ENCODE measurements around the gene TUBGCP3. TPM values are rescaled to one million over a fixed set of nuclear protein-coding genes. Genes with fewer than 3 reads are reported as not detected.
"Not testable (repeated sequence)": the region's sequence is repeated elsewhere in the genome, so short reads cannot be mapped to it uniquely, and the experiment has no call there.

Gene TUBGCP3
- 10 to 100 TPM; 16.8 to 21.9 (median 19.3) TPM for total RNA-seq
- polyA plus RNA-seq, result 9.4 TPM
- long read RNA-seq, donor 1, transcript TUBGCP3-201 (22 exons, 3,899 nt), result major isoform, 22 of 36 reads
- long read RNA-seq, donor 1, partial matches to known transcripts, result 10 of 36 reads
- long read RNA-seq, donor 1, other reads (novel, unspliced or antisense), result 3 of 36 reads
- long read RNA-seq, donor 2, transcript TUBGCP3-201 (22 exons, 3,899 nt), result major isoform, 11 of 15 reads
- long read RNA-seq, donor 2, partial matches to known transcripts, result 1 of 15 reads
- long read RNA-seq, donor 2, other reads (novel, unspliced or antisense), result 1 of 15 reads
- long read RNA-seq, donor 3, transcript TUBGCP3-201 (22 exons, 3,899 nt), result major isoform, 54 of 87 reads
- long read RNA-seq, donor 3, partial matches to known transcripts, result 11 of 87 reads
- long read RNA-seq, donor 3, other reads (novel, unspliced or antisense), result 22 of 87 reads
- long read RNA-seq, donor 4, partial matches to known transcripts, result 0 of 5 reads
- long read RNA-seq, donor 4, other reads (novel, unspliced or antisense), result 1 of 5 reads

- no peaks in the 10 kb centered on the region for H3K4me1 ChIP-seq (ENCODE audit: control insufficient read depth, insufficient read depth, low read length)
- H3K27me3 ChIP-seq (ENCODE audit: control insufficient read depth, insufficient read depth), result no peaks in the 10 kb centered on the region
- peak within 1 kb of the TSS; percentile 89 for H3K4me3 ChIP-seq (ENCODE audit: low read length)
- under 1% methylated on average over 77 of the region's 77 CpGs for WGBS
- ATAC-seq, result peak; percentile 97
- H3K27ac ChIP-seq (ENCODE audit: low read length), result peak within 1 kb of the TSS; percentile 97
- peak; percentile 88 to 95 (median 95) for DNase-seq
- intact Hi-C loops (cut with DNase I), result no loop called here
- H3K9me3 ChIP-seq (ENCODE audit: control insufficient read depth, low read length), result no peaks in the 10 kb centered on the region
These were observed at the start of gene TUBGCP3 for GRCh38 chr13:112587764-112588489. Gene TUBGCP3 (minus strand): TSS chr13:112588153. CDS start chr13:112587980, 173 bp downstream.

- Histone ChIP-seq H3K4me3 (ENCODE audit: low read length) (no peak overlapping the region), H3K4me1 (ENCODE audit: control insufficient read depth, insufficient read depth, low read length) (no peaks in the 10 kb centered on the region), H3K27me3 (ENCODE audit: control insufficient read depth, insufficient read depth) (no peaks in the 10 kb centered on the region), H3K27ac (ENCODE audit: low read length) (no peak overlapping the region), H3K9me3 (ENCODE audit: control insufficient read depth, low read length) (no peaks in the 10 kb centered on the region)
- intact Hi-C loops (cut with DNase I), result no loop called here
- DNase-seq (no peak), ATAC-seq (no peak)
- 84% methylated on average over 27 of the region's 27 CpGs for WGBS
These were observed 49.3 kb upstream of the TUBGCP3 start for GRCh38 chr13:112637017-112637801.

GRCh38 chr13:112636401-112636975, 48.5 kb upstream of the TUBGCP3 start:
- no peak overlapping the region for H3K4me3 ChIP-seq (ENCODE audit: low read length)

GRCh38 chr13:112635323-112635722, 47.4 kb upstream of the TUBGCP3 start:
- Histone ChIP-seq H3K4me3 (ENCODE audit: low read length) (no peak overlapping the region), H3K27ac (ENCODE audit: low read length) (no peak overlapping the region), H3K4me1 (ENCODE audit: control insufficient read depth, insufficient read depth, low read length) (no peaks in the 10 kb centered on the region), H3K27me3 (ENCODE audit: control insufficient read depth, insufficient read depth) (no peaks in the 10 kb centered on the region), H3K9me3 (ENCODE audit: control insufficient read depth, low read length) (no peaks in the 10 kb centered on the region)
- 47% methylated on average over 6 of the region's 6 CpGs for WGBS
- ATAC-seq (no peak), DNase-seq (no peak)
- intact Hi-C loops (cut with DNase I), result no loop called here

More at GRCh38 chr13:112636401-112636975, 48.5 kb upstream of the TUBGCP3 start:
- intact Hi-C loops (cut with DNase I), result no loop called here
- no peaks in the 10 kb centered on the region for H3K9me3 ChIP-seq (ENCODE audit: control insufficient read depth, low read length)
- H3K4me1 ChIP-seq (ENCODE audit: control insufficient read depth, insufficient read depth, low read length), result no peaks in the 10 kb centered on the region
- 87% methylated on average over 19 of the region's 19 CpGs for WGBS
- no peak for DNase-seq
- no peak overlapping the region for H3K27ac ChIP-seq (ENCODE audit: low read length)
- no peak for ATAC-seq
- H3K27me3 ChIP-seq (ENCODE audit: control insufficient read depth, insufficient read depth), result no peaks in the 10 kb centered on the region

- Histone ChIP-seq H3K27ac (ENCODE audit: low read length) (no peak overlapping the region), H3K4me3 (ENCODE audit: low read length) (no peak overlapping the region), H3K9me3 (ENCODE audit: control insufficient read depth, low read length) (no peaks in the 10 kb centered on the region), H3K4me1 (ENCODE audit: control insufficient read depth, insufficient read depth, low read length) (no peaks in the 10 kb centered on the region), H3K27me3 (ENCODE audit: control insufficient read depth, insufficient read depth) (no peaks in the 10 kb centered on the region)
- WGBS, result 69% methylated on average over 11 of the region's 11 CpGs
- DNase-seq (no peak), ATAC-seq (no peak)
- intact Hi-C loops (cut with DNase I), result no loop called here
These were observed 46.1 kb upstream of the TUBGCP3 start for GRCh38 chr13:112634102-112634501.

GRCh38 chr13:112630226-112630625, 42.3 kb upstream of the TUBGCP3 start:
- H3K27me3 ChIP-seq (ENCODE audit: control insufficient read depth, insufficient read depth); ATAC-seq; DNase-seq; H3K27ac ChIP-seq (ENCODE audit: low read length); intact Hi-C loops (cut with DNase I); H3K9me3 ChIP-seq (ENCODE audit: control insufficient read depth, low read length); H3K4me3 ChIP-seq (ENCODE audit: low read length); H3K4me1 ChIP-seq (ENCODE audit: control insufficient read depth, insufficient read depth, low read length): not testable (repeated sequence)
- WGBS, result 92% methylated on average over 10 of the region's 10 CpGs

- no peak overlapping the region for H3K27ac ChIP-seq (ENCODE audit: low read length)
- H3K4me3 ChIP-seq (ENCODE audit: low read length), result no peak overlapping the region
- ATAC-seq, result no peak
- intact Hi-C loops (cut with DNase I), result no loop called here
- no peaks in the 10 kb centered on the region for H3K4me1 ChIP-seq (ENCODE audit: control insufficient read depth, insufficient read depth, low read length)
- no peaks in the 10 kb centered on the region for H3K27me3 ChIP-seq (ENCODE audit: control insufficient read depth, insufficient read depth)
- WGBS, result 67% methylated on average over 8 of the region's 8 CpGs
- H3K9me3 ChIP-seq (ENCODE audit: control insufficient read depth, low read length), result no peaks in the 10 kb centered on the region
- no peak for DNase-seq
These were observed 41.2 kb upstream of the TUBGCP3 start for GRCh38 chr13:112629161-112629560.

- intact Hi-C loops (cut with DNase I); DNase-seq; H3K9me3 ChIP-seq (ENCODE audit: control insufficient read depth, low read length); H3K27ac ChIP-seq (ENCODE audit: low read length); H3K27me3 ChIP-seq (ENCODE audit: control insufficient read depth, insufficient read depth); ATAC-seq; H3K4me1 ChIP-seq (ENCODE audit: control insufficient read depth, insufficient read depth, low read length); H3K4me3 ChIP-seq (ENCODE audit: low read length): not testable (repeated sequence)
- 82% methylated on average over 1 of the region's 1 CpG for WGBS
These were observed 39.7 kb upstream of the TUBGCP3 start for GRCh38 chr13:112627613-112628012.

GRCh38 chr13:112627161-112627560, 39.2 kb upstream of the TUBGCP3 start:
- intact Hi-C loops (cut with DNase I), result no loop called here
- Histone ChIP-seq H3K9me3 (ENCODE audit: control insufficient read depth, low read length) (no peaks in the 10 kb centered on the region), H3K27ac (ENCODE audit: low read length) (no peak overlapping the region), H3K4me1 (ENCODE audit: control insufficient read depth, insufficient read depth, low read length) (no peaks in the 10 kb centered on the region), H3K4me3 (ENCODE audit: low read length) (no peak overlapping the region), H3K27me3 (ENCODE audit: control insufficient read depth, insufficient read depth) (no peaks in the 10 kb centered on the region)
- no peak for DNase-seq
- ATAC-seq, result no peak
- 90% methylated on average over 11 of the region's 11 CpGs for WGBS

- WGBS, result 94% methylated on average over 10 of the region's 10 CpGs
- DNase-seq (no peak), ATAC-seq (no peak)
- Histone ChIP-seq H3K4me3 (ENCODE audit: low read length) (no peak overlapping the region), H3K4me1 (ENCODE audit: control insufficient read depth, insufficient read depth, low read length) (no peaks in the 10 kb centered on the region), H3K27ac (ENCODE audit: low read length) (no peak overlapping the region), H3K27me3 (ENCODE audit: control insufficient read depth, insufficient read depth) (no peaks in the 10 kb centered on the region), H3K9me3 (ENCODE audit: control insufficient read depth, low read length) (no peaks in the 10 kb centered on the region)
- intact Hi-C loops (cut with DNase I), result no loop called here
These were observed 38.8 kb upstream of the TUBGCP3 start for GRCh38 chr13:112626761-112627160.
